Muscle layer of duodenum (tissue), 2 donors: Measurements from ENCODE around the gene ADARB1.
"Not testable (repeated sequence)": the region's sequence is repeated elsewhere in the genome, so short reads cannot be mapped to it uniquely, and the experiment has no call there.

Source experiments
- H3K27ac ChIP-seq: one replicate; pipeline ENCODE4 v1.7.0; 2013; ENCODE audit warnings: mild to moderate bottlenecking, low read length
- H3K27me3 ChIP-seq: one replicate; pipeline ENCODE4 v1.7.0; 2013; ENCODE audit warnings: low read depth, mild to moderate bottlenecking, control low read depth, low read length
- H3K36me3 ChIP-seq, 2 donors: one replicate each; pipeline ENCODE4 v1.7.0; 2013; ENCODE audit warnings: low read length in 2 of 2, control low read depth in 1 of 2, mild to moderate bottlenecking in 1 of 2; ENCODE audit not compliant: insufficient read depth in 2 of 2, control insufficient read depth in 1 of 2
- H3K4me1 ChIP-seq, 2 donors: one replicate each; pipeline ENCODE4 v1.7.0; 2013; ENCODE audit warnings: low read length in 2 of 2, mild to moderate bottlenecking in 2 of 2, control low read depth in 1 of 2, moderate library complexity in 1 of 2; ENCODE audit not compliant: insufficient read depth in 2 of 2, control insufficient read depth in 1 of 2
- H3K4me3 ChIP-seq, 2 donors: one replicate each; pipeline ENCODE4 v1.7.0; 2013; ENCODE audit warnings: low read length in 2 of 2, low read depth in 1 of 2, mild to moderate bottlenecking in 1 of 2
- H3K9me3 ChIP-seq, 2 donors: one replicate each; pipeline ENCODE4 v1.7.0; 2013; ENCODE audit warnings: low read length in 2 of 2, control low read depth in 1 of 2, mild to moderate bottlenecking in 1 of 2; ENCODE audit not compliant: control insufficient read depth in 1 of 2
- donor health status: healthy.

ADARB1 gene

DNA sequence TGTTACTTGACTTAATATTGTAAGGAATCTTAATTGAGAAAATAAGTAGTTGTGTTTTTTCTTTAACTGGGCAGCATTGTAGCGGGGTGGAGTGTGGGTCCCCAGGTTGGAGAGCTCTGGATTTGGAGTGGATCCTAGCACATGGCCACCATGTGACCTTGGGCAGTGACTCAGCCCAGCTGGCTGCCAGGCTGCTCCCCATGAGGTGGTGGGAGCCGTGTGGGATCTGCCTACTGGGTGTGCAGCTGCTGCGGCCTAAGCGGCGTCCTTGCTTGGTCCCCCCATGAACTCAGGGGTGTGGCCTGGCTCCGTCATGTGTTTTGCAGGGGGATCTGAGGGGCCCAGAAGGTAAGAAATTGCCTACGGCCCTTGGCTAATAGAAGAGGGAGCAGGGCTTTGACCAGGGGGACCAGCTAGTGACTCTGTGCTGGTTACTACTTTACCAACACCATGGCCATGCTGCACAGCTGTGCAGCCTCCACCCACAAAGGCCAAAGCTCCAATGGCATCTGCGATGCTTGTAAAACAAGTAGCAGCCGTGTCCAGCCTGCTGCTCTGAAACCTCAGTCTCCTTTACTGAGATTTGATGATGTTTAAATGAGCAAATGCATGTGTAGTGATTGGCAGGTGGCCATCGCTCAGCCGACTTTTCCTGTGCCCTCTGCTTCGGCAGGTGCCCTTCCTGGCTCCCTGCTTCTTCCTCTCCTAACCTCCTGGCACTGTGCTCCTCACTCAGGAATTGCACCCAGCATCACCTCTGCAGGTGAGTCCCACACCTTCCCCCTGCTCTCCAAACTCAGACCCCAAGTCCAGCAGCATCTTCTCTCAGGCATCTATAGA is 68.3 kb downstream of the ADARB1 start:
- no peaks in the 10 kb centered on the region for H3K4me1 ChIP-seq
- no peak overlapping the region for H3K27ac ChIP-seq
- no peaks in the 10 kb centered on the region for H3K9me3 ChIP-seq
- peaks cover 0 to 7% of the 10 kb centered on the region in 2 donors for H3K36me3 ChIP-seq
- no peaks in the 10 kb centered on the region for H3K27me3 ChIP-seq
- H3K4me3 ChIP-seq: no peak overlapping the region

DNA sequence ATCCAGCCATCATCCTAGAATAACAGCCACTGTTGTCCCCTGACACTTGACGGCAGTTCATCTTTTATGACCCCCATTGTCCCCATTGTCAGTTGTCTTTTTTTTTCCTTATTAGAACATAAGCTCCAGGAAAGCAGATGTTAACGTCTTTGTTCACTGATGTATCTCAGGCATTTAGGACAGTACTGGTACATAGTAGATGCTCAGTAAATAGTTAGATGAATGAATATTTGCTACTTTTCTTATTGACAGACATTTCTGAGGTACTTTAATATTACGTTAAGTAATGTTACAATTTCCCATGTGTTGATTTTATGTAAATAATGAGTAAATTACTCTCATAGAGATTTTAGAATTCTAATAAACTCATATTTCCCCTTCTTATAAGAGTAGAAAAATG is 69.5 kb downstream of the ADARB1 start:
- no peak overlapping the region for H3K27ac ChIP-seq
- H3K36me3 ChIP-seq: peaks cover 0 to 16% of the 10 kb centered on the region in 2 donors
- H3K4me1 ChIP-seq: no peaks in the 10 kb centered on the region
- no peak overlapping the region for H3K4me3 ChIP-seq
- no peaks in the 10 kb centered on the region for H3K27me3 ChIP-seq
- H3K9me3 ChIP-seq: no peaks in the 10 kb centered on the region

DNA sequence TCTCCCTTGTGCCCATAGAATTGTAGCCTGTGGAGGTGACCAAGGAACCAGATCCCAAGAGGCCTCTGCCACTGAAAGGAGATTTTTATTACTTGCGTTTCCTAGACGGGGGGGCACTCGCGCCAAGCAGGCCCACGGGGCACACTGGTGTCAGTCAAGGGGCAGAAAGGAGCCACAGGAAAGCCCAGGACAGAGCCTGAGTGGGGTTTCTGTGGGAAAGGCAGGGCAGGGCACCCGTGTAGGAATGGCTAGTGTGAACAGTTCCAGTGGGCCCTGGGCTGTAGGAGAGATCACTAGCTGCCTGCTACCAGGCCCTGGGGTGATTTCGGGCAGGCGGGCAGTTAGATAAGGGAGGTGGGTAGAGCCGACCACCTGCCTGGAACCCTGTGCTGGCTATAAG is 70.8 kb downstream of the ADARB1 start:
- Histone ChIP-seq H3K36me3 (peaks cover 0 to 19% of the 10 kb centered on the region in 2 donors), H3K9me3 (no peaks in the 10 kb centered on the region), H3K27me3 (no peaks in the 10 kb centered on the region), H3K4me1 (no peaks in the 10 kb centered on the region), H3K4me3 (no peak overlapping the region), H3K27ac (no peak overlapping the region)

DNA sequence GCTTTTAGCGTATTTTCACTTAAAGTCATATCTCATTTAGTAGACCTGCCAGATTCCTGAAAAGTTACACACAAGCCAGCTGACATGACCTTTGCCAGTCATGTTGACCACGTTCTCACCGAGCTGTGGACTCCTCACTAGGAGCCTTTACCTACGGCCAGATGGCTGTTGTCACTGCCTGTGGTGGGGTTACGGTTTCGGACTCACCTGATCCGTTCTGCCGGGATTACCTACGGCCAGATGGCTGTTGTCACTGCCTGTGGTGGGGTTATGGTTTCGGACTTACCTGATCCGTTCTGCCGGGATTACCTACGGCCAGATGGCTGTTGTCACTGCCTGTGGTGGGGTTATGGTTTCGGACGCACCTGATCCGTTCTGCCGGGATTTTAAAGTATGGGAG is 71.5 kb downstream of the ADARB1 start:
- peaks cover 0 to 19% of the 10 kb centered on the region in 2 donors for H3K36me3 ChIP-seq
- not testable (repeated sequence) for H3K9me3 ChIP-seq, H3K27ac ChIP-seq, H3K4me3 ChIP-seq, H3K4me1 ChIP-seq, H3K27me3 ChIP-seq

DNA sequence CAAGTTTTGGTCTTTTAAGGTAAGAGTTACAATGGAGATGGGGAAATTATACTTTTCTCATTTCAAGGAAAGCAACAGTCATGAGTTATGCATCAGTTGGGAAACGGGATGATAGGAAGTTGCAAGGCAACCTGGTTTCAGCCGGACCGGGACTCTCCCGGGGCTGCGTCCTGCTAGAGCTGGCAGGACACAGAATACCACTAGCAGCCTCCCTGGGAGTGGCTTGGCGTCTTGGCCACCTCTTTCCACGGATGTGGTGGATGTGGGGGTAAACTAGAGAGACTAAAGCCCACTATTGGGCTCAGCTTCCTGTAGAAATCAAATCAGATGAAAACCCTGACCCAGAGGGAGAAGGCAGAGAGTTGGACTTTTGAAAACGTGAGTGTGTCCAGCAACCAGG is 71.9 kb downstream of the ADARB1 start:
- Histone ChIP-seq H3K36me3 (peaks cover 0 to 19% of the 10 kb centered on the region in 2 donors), H3K4me3 (no peak overlapping the region), H3K27me3 (no peaks in the 10 kb centered on the region), H3K9me3 (no peaks in the 10 kb centered on the region), H3K4me1 (peaks cover 0 to 6% of the 10 kb centered on the region in 2 donors), H3K27ac (no peak overlapping the region)

DNA sequence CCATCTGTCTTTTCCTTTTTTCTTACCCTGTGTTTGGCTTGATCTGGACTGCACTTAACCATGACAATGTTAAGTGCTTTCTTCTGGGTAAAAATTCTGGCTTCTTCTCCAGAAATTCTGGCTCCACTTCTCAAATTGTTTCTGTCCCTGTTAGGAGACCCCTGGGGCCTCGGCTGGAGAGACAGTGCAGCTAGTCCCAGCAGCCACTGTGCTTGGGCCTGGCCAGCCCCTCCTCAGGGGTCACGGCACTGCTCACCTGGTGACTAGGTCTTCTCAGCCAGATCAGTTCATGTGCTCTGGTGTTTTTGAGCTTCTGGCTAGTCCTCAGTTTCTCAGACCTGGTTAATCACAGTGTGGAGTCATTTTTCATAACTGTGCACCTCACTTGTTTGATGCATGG is 72.4 kb downstream of the ADARB1 start:
- peaks cover 3 to 11% of the 10 kb centered on the region in 2 donors for H3K4me1 ChIP-seq
- H3K4me3 ChIP-seq: no peak overlapping the region
- peaks cover 0 to 19% of the 10 kb centered on the region in 2 donors for H3K36me3 ChIP-seq
- H3K9me3 ChIP-seq: no peaks in the 10 kb centered on the region
- no peak overlapping the region for H3K27ac ChIP-seq
- H3K27me3 ChIP-seq: no peaks in the 10 kb centered on the region

DNA sequence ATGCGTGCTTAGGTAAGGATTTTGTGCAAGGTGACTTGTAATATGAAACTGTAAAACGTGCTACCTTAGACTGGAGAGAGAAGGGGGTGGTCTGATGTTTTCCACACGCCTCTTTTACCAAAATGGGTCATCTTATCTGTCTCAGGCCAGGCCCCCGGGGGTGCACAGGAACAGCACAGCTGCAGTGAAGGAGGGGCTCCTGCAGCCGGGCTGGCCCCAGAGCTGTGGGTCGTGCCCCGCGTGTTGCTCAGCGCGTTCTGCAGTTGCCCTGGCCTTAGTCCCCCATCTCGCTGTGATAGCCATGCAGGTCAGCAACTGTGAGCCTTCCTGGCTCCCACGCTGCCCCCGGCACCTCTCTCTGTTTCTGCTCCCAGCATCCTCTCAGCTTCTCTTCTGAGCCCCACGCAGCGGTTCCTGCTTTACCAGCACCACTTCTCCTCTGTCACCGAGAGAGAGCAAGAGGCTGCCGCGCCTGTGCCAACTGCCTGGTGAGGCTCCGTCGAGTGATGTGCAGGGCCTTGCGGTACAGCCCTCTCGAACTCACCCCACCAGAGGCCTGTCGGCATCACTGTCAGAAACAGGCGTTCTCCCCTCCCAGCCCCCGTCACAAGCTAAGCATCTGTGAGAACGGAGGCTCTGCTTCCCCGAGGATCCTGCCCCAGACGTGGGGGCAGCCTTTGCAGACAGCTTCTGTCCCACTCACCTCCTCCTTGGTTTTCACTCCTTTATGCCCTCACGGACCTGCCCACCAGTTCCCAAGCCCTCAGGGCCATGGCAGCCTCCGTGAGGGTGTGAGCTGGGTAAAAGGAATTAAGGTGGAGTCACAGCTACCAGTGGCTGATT is 73.3 kb downstream of the ADARB1 start:
- Histone ChIP-seq H3K4me1 (peaks cover 5 to 20% of the 10 kb centered on the region in 2 donors), H3K27ac (no peak overlapping the region), H3K9me3 (no peaks in the 10 kb centered on the region), H3K36me3 (peaks cover 0 to 19% of the 10 kb centered on the region in 2 donors), H3K4me3 (no peak overlapping the region), H3K27me3 (no peaks in the 10 kb centered on the region)

DNA sequence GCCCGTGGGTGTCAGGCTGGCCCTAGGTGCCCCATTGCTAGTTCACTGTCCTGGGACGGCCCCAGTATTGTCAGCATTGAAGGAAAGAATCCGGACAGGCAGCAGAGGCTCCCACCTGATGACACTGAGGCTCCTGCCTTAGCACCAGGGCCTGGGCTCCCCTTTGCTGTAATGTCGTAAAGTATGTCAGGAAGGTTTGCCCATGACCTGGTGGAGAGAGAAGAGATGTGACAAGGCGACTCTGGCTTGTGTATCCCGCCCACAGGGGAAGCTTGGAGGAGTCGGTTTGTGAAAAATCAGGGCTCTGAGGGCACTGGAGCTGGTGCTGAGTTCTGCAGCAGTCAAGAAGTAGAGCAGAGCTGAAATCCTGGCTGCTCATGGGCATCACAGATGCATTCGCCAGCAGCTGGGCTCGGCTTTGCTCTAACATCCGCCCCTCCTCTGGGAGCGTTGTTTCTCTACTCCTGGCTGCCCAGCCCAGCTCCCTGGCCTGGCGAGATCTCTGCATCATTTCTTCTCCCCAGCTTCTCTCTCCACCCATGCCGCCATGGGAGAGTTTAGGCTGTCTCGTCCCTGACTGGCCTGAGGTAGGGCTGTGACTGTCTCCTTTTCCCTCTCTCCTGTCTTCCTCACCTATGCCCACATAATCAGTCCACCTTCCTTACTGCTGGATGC is 74.1 kb downstream of the ADARB1 start:
- Histone ChIP-seq H3K4me1 (peaks cover 5 to 28% of the 10 kb centered on the region in 2 donors), H3K4me3 (no peak overlapping the region), H3K27me3 (no peaks in the 10 kb centered on the region), H3K36me3 (peaks cover 0 to 19% of the 10 kb centered on the region in 2 donors), H3K9me3 (no peaks in the 10 kb centered on the region), H3K27ac (no peak overlapping the region)

DNA sequence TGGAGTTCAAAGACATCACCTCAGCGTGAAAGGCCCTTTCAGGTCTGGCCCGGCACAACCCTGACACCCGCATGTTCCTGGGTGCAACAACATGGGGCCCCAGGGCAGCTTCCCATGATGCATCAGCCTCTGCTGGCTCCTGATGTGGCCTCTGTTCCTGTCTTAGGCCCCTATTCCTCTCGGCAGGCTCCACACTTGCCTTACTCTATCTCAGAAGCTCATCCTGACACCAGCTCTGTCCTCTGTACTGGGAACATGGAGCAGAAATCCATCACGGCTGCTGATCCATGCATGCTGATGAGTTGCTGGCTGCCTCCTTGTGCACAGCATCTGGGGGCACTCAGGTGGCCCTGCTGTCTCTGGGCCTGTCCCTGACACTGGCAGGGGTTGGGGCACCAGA is 74.6 kb downstream of the ADARB1 start:
- Histone ChIP-seq H3K36me3 (peaks cover 0 to 19% of the 10 kb centered on the region in 2 donors), H3K4me1 (peaks cover 5 to 33% of the 10 kb centered on the region in 2 donors), H3K4me3 (no peak overlapping the region), H3K9me3 (no peaks in the 10 kb centered on the region), H3K27ac (no peak overlapping the region), H3K27me3 (no peaks in the 10 kb centered on the region)

DNA sequence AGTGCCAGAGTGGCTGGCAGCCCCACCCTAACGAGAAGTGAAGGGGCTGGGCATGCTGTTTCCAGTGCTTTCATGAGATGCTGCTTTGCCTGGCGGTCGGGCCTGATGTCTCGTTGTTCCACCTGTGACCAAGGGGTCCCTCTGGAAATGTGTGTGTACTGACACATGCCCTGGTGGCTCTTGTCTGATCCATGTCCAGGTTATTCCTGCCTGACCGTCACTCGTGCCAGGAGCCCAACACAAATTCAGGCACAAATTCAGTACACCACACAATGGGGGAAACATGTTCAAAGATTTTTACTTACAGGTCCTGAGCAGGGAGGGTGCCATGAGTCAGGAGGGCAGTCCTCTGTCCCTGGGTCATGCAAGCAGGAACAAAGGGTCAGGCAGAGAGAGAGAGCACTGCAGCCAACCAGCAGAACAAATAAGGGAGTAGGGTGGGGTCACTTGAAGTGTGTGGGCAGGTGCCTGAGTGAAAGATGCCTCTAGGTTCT is 76.3 kb downstream of the ADARB1 start:
- Histone ChIP-seq H3K36me3 (peaks cover 0 to 14% of the 10 kb centered on the region in 2 donors), H3K9me3 (no peaks in the 10 kb centered on the region), H3K4me3 (no peak overlapping the region), H3K27me3 (no peaks in the 10 kb centered on the region), H3K27ac (no peak overlapping the region), H3K4me1 (peaks cover 5 to 39% of the 10 kb centered on the region in 2 donors)
